T-helper 2 cell treated with Interferon-gamma antibody and Interleukin-4, amounts not matched to agents 5 μg/mL and 100 μg/mL, for 36 hours (primary cell): ENCODE results near the gene VPREB1.
"Not testable (repeated sequence)": the region's sequence is repeated elsewhere in the genome, so short reads cannot be mapped to it uniquely, and the experiment has no call there.

ENCODE experiments used
- DNase-seq: peaks from one replicate; pipeline ENCODE4 v3.0.0; 2021; ENCODE audit warnings: low spot score
- H3K27ac Mint-ChIP-seq: one replicate; pipeline ENCODE4 v1.8.0; 2021; ENCODE audit warnings: mild to moderate bottlenecking, mixed read lengths
- H3K27me3 Mint-ChIP-seq: one replicate; pipeline ENCODE4 v1.8.0; 2021; ENCODE audit warnings: low read depth, mixed read lengths
- H3K36me3 Mint-ChIP-seq: one replicate; pipeline ENCODE4 v1.8.0; 2021; ENCODE audit warnings: low read depth, mixed read lengths
- H3K4me1 Mint-ChIP-seq: one replicate; pipeline ENCODE4 v1.8.0; 2021; ENCODE audit warnings: low read depth, mixed read lengths
- H3K4me3 Mint-ChIP-seq: one replicate; pipeline ENCODE4 v1.8.0; 2022; ENCODE audit warnings: mild to moderate bottlenecking, moderate library complexity, mixed read lengths
- H3K9me3 Mint-ChIP-seq: one replicate; pipeline ENCODE4 v1.8.0; 2021; ENCODE audit warnings: mixed read lengths

Gene VPREB1

GRCh38 chr22:22245935-22246525, 1.4 kb downstream of the VPREB1 start:
- no peaks in the 10 kb centered on the region for H3K36me3 Mint-ChIP-seq
- DNase-seq, result no peak
- H3K4me3 Mint-ChIP-seq, result no peak overlapping the region
- H3K27me3 Mint-ChIP-seq, result peaks cover 6% of the 10 kb centered on the region
- H3K4me1 Mint-ChIP-seq, result peaks cover 23% of the 10 kb centered on the region
- no peak overlapping the region for H3K27ac Mint-ChIP-seq
- H3K9me3 Mint-ChIP-seq, result no peaks in the 10 kb centered on the region

GRCh38 chr22:22246706-22247105, 2.1 kb downstream of the VPREB1 start:
- Mint-ChIP-seq H3K9me3 (no peaks in the 10 kb centered on the region), H3K36me3 (no peaks in the 10 kb centered on the region), H3K27ac (no peak overlapping the region), H3K4me3 (no peak overlapping the region), H3K4me1 (peaks cover 23% of the 10 kb centered on the region), H3K27me3 (peaks cover 6% of the 10 kb centered on the region)
- DNase-seq, result no peak

GRCh38 chr22:22248878-22249277, 4.3 kb downstream of the VPREB1 start:
- H3K4me1 Mint-ChIP-seq, result peaks cover 23% of the 10 kb centered on the region
- H3K4me3 Mint-ChIP-seq, result peak overlapping the region; percentile 61
- DNase-seq, result no peak
- H3K9me3 Mint-ChIP-seq, result no peaks in the 10 kb centered on the region
- no peaks in the 10 kb centered on the region for H3K36me3 Mint-ChIP-seq
- H3K27me3 Mint-ChIP-seq, result no peaks in the 10 kb centered on the region
- H3K27ac Mint-ChIP-seq, result peak overlapping the region; percentile 46

- H3K27me3 Mint-ChIP-seq, H3K9me3 Mint-ChIP-seq, DNase-seq, H3K4me3 Mint-ChIP-seq, H3K27ac Mint-ChIP-seq, H3K36me3 Mint-ChIP-seq: not testable (repeated sequence)
- peaks cover 14% of the 10 kb centered on the region for H3K4me1 Mint-ChIP-seq
Observed at GRCh38 chr22:22250651-22251050, 6.1 kb downstream of the VPREB1 start.

- not testable (repeated sequence) for H3K27me3 Mint-ChIP-seq, H3K4me3 Mint-ChIP-seq, DNase-seq, H3K27ac Mint-ChIP-seq, H3K36me3 Mint-ChIP-seq, H3K4me1 Mint-ChIP-seq
- peaks cover 12% of the 10 kb centered on the region for H3K9me3 Mint-ChIP-seq
Observed at GRCh38 chr22:22256133-22256532, 11.5 kb downstream of the VPREB1 start.

- H3K36me3 Mint-ChIP-seq, H3K4me1 Mint-ChIP-seq, DNase-seq, H3K27me3 Mint-ChIP-seq, H3K27ac Mint-ChIP-seq, H3K4me3 Mint-ChIP-seq: not testable (repeated sequence)
- peaks cover 12% of the 10 kb centered on the region for H3K9me3 Mint-ChIP-seq
Observed at GRCh38 chr22:22258597-22259415, 14.2 kb downstream of the VPREB1 start.

GRCh38 chr22:22260169-22260568, 15.6 kb downstream of the VPREB1 start:
- not testable (repeated sequence) for H3K27ac Mint-ChIP-seq, H3K36me3 Mint-ChIP-seq, H3K27me3 Mint-ChIP-seq, H3K4me1 Mint-ChIP-seq, DNase-seq, H3K4me3 Mint-ChIP-seq
- peaks cover 12% of the 10 kb centered on the region for H3K9me3 Mint-ChIP-seq

GRCh38 chr22:22260586-22260985, 16.0 kb downstream of the VPREB1 start:
- H3K27me3 Mint-ChIP-seq, DNase-seq, H3K4me3 Mint-ChIP-seq, H3K27ac Mint-ChIP-seq, H3K4me1 Mint-ChIP-seq, H3K36me3 Mint-ChIP-seq: not testable (repeated sequence)
- peaks cover 12% of the 10 kb centered on the region for H3K9me3 Mint-ChIP-seq

- not testable (repeated sequence) for H3K4me1 Mint-ChIP-seq, H3K4me3 Mint-ChIP-seq, H3K27ac Mint-ChIP-seq, H3K27me3 Mint-ChIP-seq, H3K36me3 Mint-ChIP-seq, DNase-seq
- H3K9me3 Mint-ChIP-seq, result peaks cover 12% of the 10 kb centered on the region
Observed at GRCh38 chr22:22262332-22263074, 17.9 kb downstream of the VPREB1 start.

- H3K27ac Mint-ChIP-seq, DNase-seq, H3K27me3 Mint-ChIP-seq, H3K4me1 Mint-ChIP-seq, H3K36me3 Mint-ChIP-seq, H3K4me3 Mint-ChIP-seq, H3K9me3 Mint-ChIP-seq: not testable (repeated sequence)
Observed at GRCh38 chr22:22263823-22264222, 19.2 kb downstream of the VPREB1 start.

GRCh38 chr22:22270036-22270676, 25.6 kb downstream of the VPREB1 start:
- H3K4me1 Mint-ChIP-seq, result peaks cover 11% of the 10 kb centered on the region
- H3K36me3 Mint-ChIP-seq, H3K27me3 Mint-ChIP-seq, H3K27ac Mint-ChIP-seq, H3K9me3 Mint-ChIP-seq, DNase-seq: not testable (repeated sequence)
- H3K4me3 Mint-ChIP-seq, result peak overlapping the region; percentile 32

- not testable (repeated sequence) for H3K27ac Mint-ChIP-seq, H3K36me3 Mint-ChIP-seq, H3K9me3 Mint-ChIP-seq, H3K4me3 Mint-ChIP-seq, H3K27me3 Mint-ChIP-seq, DNase-seq, H3K4me1 Mint-ChIP-seq
Observed at GRCh38 chr22:22277423-22277822, 32.8 kb downstream of the VPREB1 start.

GRCh38 chr22:22284962-22285756, 40.6 kb downstream of the VPREB1 start:
- H3K27me3 Mint-ChIP-seq, H3K4me3 Mint-ChIP-seq, H3K9me3 Mint-ChIP-seq, DNase-seq, H3K4me1 Mint-ChIP-seq, H3K27ac Mint-ChIP-seq, H3K36me3 Mint-ChIP-seq: not testable (repeated sequence)
